GM12892 (cell line): ENCODE data around the gene ALG3.

Experiments
- POLR2A ChIP-seq: IDR thresholded peaks from 2 replicates; pipeline ENCODE4 v1.6.1; 2011; ENCODE audit warnings: low read depth, low read length, control low read depth
- POLR2AphosphoS5 ChIP-seq: IDR thresholded peaks from 2 replicates; pipeline ENCODE4 v1.6.1; 2011; ENCODE audit warnings: low read depth, low read length, control low read depth
- TAF1 ChIP-seq: IDR thresholded peaks from 2 replicates; pipeline ENCODE4 v1.6.1; 2011; ENCODE audit warnings: low read depth, mild to moderate bottlenecking, control low read depth, low read length, borderline replicate concordance

GRCh38 chr3:184230081-184230602 is 18.6 kb downstream of the ALG3 start:
- TF ChIP-seq POLR2A = no peak
- TF ChIP-seq POLR2AphosphoS5 = no peak
- no peak for TF ChIP-seq TAF1
